GM23248 (cell line): Measurements from ENCODE around the gene CD72. TPM values are rescaled to one million over a fixed set of nuclear protein-coding genes. Genes with fewer than 3 reads are reported as not detected.
"Not testable (repeated sequence)": the region's sequence is repeated elsewhere in the genome, so short reads cannot be mapped to it uniquely, and the experiment has no call there.

Source experiments
- DNase-seq: peaks from one replicate; pipeline ENCODE4 v3.0.0-alpha.2; 2015
- H2AFZ ChIP-seq: fragments of 200-600 bp; sonication (generic); 2 replicates; pipeline ENCODE4 v1.6.1; 2016; ENCODE audit warnings: antibody characterized with exemption
- H3F3A ChIP-seq: fragments of 200-600 bp; sonication (generic); 2 replicates; pipeline ENCODE4 v1.6.1; 2016; ENCODE audit warnings: mild to moderate bottlenecking, antibody characterized with exemption, mixed run types; ENCODE audit not compliant: insufficient read depth
- H3K27ac ChIP-seq: fragments of 200-600 bp; sonication (generic); 2 replicates; pipeline ENCODE4 v1.5.1; 2016; ENCODE audit warnings: mild to moderate bottlenecking
- H3K27me3 ChIP-seq: fragments of 200-600 bp; sonication (generic); replicated peaks from 2 replicates; pipeline ENCODE4 v1.6.1; 2016; ENCODE audit warnings: mild to moderate bottlenecking; ENCODE audit not compliant: insufficient read depth
- H3K36me3 ChIP-seq: fragments of 200-600 bp; sonication (generic); 2 replicates; pipeline ENCODE4 v1.6.1; 2016; ENCODE audit warnings: low read depth, mild to moderate bottlenecking
- H3K4me1 ChIP-seq: fragments of 200-600 bp; sonication (generic); 2 replicates; pipeline ENCODE4 v1.6.1; 2016; ENCODE audit warnings: mild to moderate bottlenecking; ENCODE audit not compliant: insufficient read depth
- H3K4me2 ChIP-seq: fragments of 200-600 bp; sonication (generic); one replicate; pipeline ENCODE4 v1.6.1; 2016; ENCODE audit warnings: mild to moderate bottlenecking; ENCODE audit not compliant: unreplicated experiment
- H3K4me3 ChIP-seq: fragments of 200-600 bp; sonication (generic); 2 replicates; pipeline ENCODE4 v1.5.1; 2016; ENCODE audit warnings: mild to moderate bottlenecking
- H3K79me2 ChIP-seq: fragments of 200-600 bp; sonication (generic); 2 replicates; pipeline ENCODE4 v1.6.1; 2016; ENCODE audit warnings: mild to moderate bottlenecking; ENCODE audit not compliant: insufficient read depth
- H3K9ac ChIP-seq: fragments of 200-600 bp; sonication (generic); 2 replicates; pipeline ENCODE4 v1.6.1; 2016; ENCODE audit warnings: mild to moderate bottlenecking
- H3K9me2 ChIP-seq: fragments of 200-600 bp; sonication (generic); 2 replicates; pipeline ENCODE4 v1.6.1; 2016; ENCODE audit warnings: mixed run types, mild to moderate bottlenecking, moderate library complexity; ENCODE audit not compliant: insufficient read depth
- H3K9me3 ChIP-seq: fragments of 200-600 bp; sonication (generic); one replicate; pipeline ENCODE4 v1.6.1; 2017; ENCODE audit warnings: low read depth
- H4K20me1 ChIP-seq: fragments of 200-600 bp; sonication (generic); 2 replicates; pipeline ENCODE4 v1.6.0; 2016; ENCODE audit not compliant: insufficient read depth
- EZH2 ChIP-seq: fragments of 200-600 bp; sonication (generic); IDR thresholded peaks from 2 replicates; pipeline ENCODE4 v1.6.1; 2018; ENCODE audit warnings: antibody characterized with exemption, mild to moderate bottlenecking; ENCODE audit not compliant: insufficient read depth, poor library complexity, severe bottlenecking
- EZH2phosphoT487 ChIP-seq: fragments of 200-600 bp; sonication (generic); IDR thresholded peaks from 2 replicates; pipeline ENCODE4 v1.6.1; 2018; ENCODE audit warnings: antibody characterized with exemption, moderate library complexity, mild to moderate bottlenecking, low read depth; ENCODE audit not compliant: insufficient read depth
- WGBS, 2 experiments: methylation state at CpG; one replicate each; pipeline ENCODE4 v1.1.6; 2015 to 2017; ENCODE audit warnings: low lambda C conversion rate in 2 of 2, low coverage in 1 of 2; ENCODE audit errors: missing lambda C conversion rate in 2 of 2; 5-methylcytosine and 5-hydroxymethylcytosine counted together
- in situ Hi-C: fragments of 300-500 bp; cut with MboI; formaldehyde crosslinking; loops from 2 replicates; pipeline ENCODE4 v1.15.0; 2020
- polyA plus RNA-seq: library from polyadenylated mRNA; unstranded; fragments of >200 nt; fragmentation: Nextera tagmentation; extraction: Ambion mirVana; gene quantifications from 2 replicates; pipeline ENCODE4 v1.2.1, GENCODE V29; 2016
- total RNA-seq: library from RNA; depleted of rRNA; stranded (reverse); fragments of >200 nt; shearing (Covaris generic); gene quantifications from 2 replicates; pipeline ENCODE4 v1.2.3, GENCODE V29; 2014

The CD72 gene
- total and polyA plus RNA-seq, 2 experiments from 2014 or later = 1.6 to 3.9 TPM

DNA sequence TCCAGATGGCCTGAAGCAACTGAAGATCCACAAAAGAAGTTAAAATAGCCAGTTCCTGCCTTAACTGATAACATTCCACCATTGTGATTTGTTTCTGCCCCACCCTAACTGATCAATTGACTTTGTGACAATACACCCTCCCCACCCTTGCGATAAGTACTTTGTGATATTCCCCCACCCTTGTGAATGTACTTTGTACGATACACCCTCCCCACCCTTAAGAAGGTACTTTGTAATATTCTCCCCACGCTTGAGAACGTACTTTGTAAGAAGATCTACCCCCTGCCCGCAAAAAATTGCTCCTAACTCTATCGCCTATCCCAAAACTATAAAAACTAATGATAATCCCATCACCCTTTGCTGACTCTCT lies 18.6 kb upstream of the CD72 start:
- H3K4me2 ChIP-seq, DNase-seq, H3K9ac ChIP-seq, in situ Hi-C loops, H3K4me3 ChIP-seq, H4K20me1 ChIP-seq, H3K79me2 ChIP-seq, H3K9me2 ChIP-seq, H3F3A ChIP-seq, H3K9me3 ChIP-seq, H3K36me3 ChIP-seq, H3K27me3 ChIP-seq, H3K27ac ChIP-seq, H2AFZ ChIP-seq: not testable (repeated sequence)
- 90 to 96% methylated on average over 6 of the region's 6 CpGs for WGBS, 2 experiments
- peaks cover 11% of the 10 kb centered on the region for H3K4me1 ChIP-seq

GRCh38 chr9:35636135-35636876 lies 18.1 kb upstream of the CD72 start:
- no peaks in the 10 kb centered on the region for H4K20me1 ChIP-seq
- H3K9ac ChIP-seq = no peak overlapping the region
- TF ChIP-seq EZH2 = no peak
- no peak for TF ChIP-seq EZH2phosphoT487
- WGBS, 2 experiments = 88 to 93% methylated on average over 9 of the region's 9 CpGs
- H3K4me1 ChIP-seq = peaks cover 11% of the 10 kb centered on the region
- no peaks in the 10 kb centered on the region for H3K9me3 ChIP-seq
- no peaks in the 10 kb centered on the region for H3K27me3 ChIP-seq
- no peaks in the 10 kb centered on the region for H3K9me2 ChIP-seq
- DNase-seq = no peak
- H3F3A ChIP-seq = no peaks in the 10 kb centered on the region
- no peak overlapping the region for H3K4me3 ChIP-seq
- H3K36me3 ChIP-seq = no peaks in the 10 kb centered on the region
- no peak overlapping the region for H3K4me2 ChIP-seq
- no peak overlapping the region for H2AFZ ChIP-seq
- H3K79me2 ChIP-seq = no peaks in the 10 kb centered on the region
- H3K27ac ChIP-seq = no peak overlapping the region
- in situ Hi-C loops = no loop called here

DNA sequence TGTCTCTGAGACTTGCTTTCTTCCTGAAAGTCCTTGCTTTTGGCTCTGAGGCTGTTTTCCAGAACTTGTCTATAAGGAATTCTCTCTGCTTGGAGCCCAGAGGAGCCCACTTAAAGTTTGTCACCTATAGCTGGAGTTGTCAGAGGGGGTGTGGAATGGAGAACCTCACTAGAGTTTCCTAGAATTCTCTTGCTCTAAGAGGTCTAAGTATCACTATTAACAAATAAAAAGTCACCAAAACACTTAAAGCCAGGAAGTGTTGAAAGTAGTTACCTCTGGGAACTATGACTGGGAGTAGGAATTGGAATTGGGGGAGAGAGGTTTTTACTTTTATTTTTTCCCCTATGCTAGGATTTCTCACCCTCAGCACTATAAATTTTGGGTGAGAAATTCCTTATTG lies 17.5 kb upstream of the CD72 start:
- Histone ChIP-seq H3K36me3 (no peaks in the 10 kb centered on the region), H3K27me3 (no peaks in the 10 kb centered on the region), H3K79me2 (no peaks in the 10 kb centered on the region), H3K4me2 (no peak overlapping the region), H3K9ac (no peak overlapping the region), H3K4me3 (no peak overlapping the region), H3K4me1 (peaks cover 11% of the 10 kb centered on the region), H3K27ac (no peak overlapping the region), H3K9me3 (no peaks in the 10 kb centered on the region), H4K20me1 (no peaks in the 10 kb centered on the region), H2AFZ (no peak overlapping the region), H3F3A (no peaks in the 10 kb centered on the region), H3K9me2 (no peaks in the 10 kb centered on the region)
- no peak for TF ChIP-seq EZH2phosphoT487
- in situ Hi-C loops = no loop called here
- DNase-seq = no peak

DNA sequence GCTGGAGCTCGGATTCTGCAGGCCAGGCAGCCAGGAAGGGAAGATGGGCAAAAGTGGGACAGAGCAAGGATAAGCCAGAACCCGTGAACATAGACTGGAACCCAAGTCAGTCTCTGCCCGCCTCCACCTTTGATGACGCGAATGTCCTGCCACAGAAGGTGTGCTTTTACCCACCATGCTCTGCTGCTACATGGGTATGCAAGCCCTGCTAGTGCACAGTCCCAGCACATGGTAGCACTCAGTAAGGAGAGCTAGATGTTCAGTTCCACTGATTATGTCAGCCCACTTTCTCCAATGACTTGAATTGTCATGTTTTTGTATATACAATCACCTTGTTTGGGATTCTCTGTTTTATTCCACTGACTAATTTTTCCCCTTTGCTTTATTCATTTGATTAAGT lies 11.4 kb upstream of the CD72 start:
- no peak for TF ChIP-seq EZH2
- no peak for TF ChIP-seq EZH2phosphoT487
- in situ Hi-C loops = no loop called here
- Histone ChIP-seq H4K20me1 (no peaks in the 10 kb centered on the region), H2AFZ (no peak overlapping the region), H3K4me3 (no peak overlapping the region), H3K9me3 (no peaks in the 10 kb centered on the region), H3K9ac (no peak overlapping the region), H3F3A (no peaks in the 10 kb centered on the region), H3K4me1 (no peaks in the 10 kb centered on the region), H3K27ac (no peak overlapping the region), H3K9me2 (no peaks in the 10 kb centered on the region), H3K4me2 (no peak overlapping the region), H3K27me3 (no peaks in the 10 kb centered on the region), H3K79me2 (no peaks in the 10 kb centered on the region), H3K36me3 (no peaks in the 10 kb centered on the region)
- no peak for DNase-seq
- WGBS, 2 experiments = 71 to 82% methylated on average over 5 of the region's 5 CpGs

DNA sequence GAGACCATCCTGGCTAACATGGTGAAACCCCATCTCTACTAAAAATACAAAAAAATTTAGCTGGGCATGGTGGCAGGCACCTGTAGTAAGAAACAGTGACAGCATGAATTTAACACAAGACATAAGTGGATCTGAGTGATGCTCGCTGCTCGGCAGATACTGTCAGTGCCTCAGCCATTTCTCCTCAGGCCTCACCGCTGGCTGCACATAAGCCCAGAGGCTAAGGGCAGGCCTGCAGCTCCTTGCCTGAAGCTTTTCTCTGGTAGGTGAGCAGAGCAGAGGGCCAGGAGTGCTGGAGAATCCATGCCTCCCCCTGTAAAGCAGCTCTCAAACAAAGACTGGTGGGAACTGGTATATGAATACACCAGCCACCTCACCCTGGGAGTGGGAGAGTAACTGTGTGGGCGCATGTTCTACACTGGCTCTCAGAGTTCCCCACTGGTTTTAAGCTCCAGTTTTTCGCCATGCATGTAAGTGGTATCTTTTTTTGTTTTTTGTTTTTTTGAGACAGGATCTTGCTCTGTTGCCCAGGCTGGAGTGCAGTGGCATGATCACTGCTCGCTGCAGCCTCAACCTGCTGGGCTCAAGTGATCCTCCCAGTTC lies 10.3 kb upstream of the CD72 start:
- DNase-seq = no peak
- H3K9ac ChIP-seq = no peak overlapping the region
- in situ Hi-C loops = no loop called here
- H2AFZ ChIP-seq = no peak overlapping the region
- H3K79me2 ChIP-seq = no peaks in the 10 kb centered on the region
- H3K27ac ChIP-seq = no peak overlapping the region
- no peaks in the 10 kb centered on the region for H3K36me3 ChIP-seq
- no peak overlapping the region for H3K4me2 ChIP-seq
- TF ChIP-seq EZH2 = no peak
- no peak for TF ChIP-seq EZH2phosphoT487
- 83 to 90% methylated on average over 6 of the region's 6 CpGs for WGBS, 2 experiments
- no peaks in the 10 kb centered on the region for H3K4me1 ChIP-seq
- no peaks in the 10 kb centered on the region for H3K27me3 ChIP-seq
- no peaks in the 10 kb centered on the region for H4K20me1 ChIP-seq
- H3K4me3 ChIP-seq = no peak overlapping the region
- H3K9me2 ChIP-seq = no peaks in the 10 kb centered on the region
- H3K9me3 ChIP-seq = no peaks in the 10 kb centered on the region
- H3F3A ChIP-seq = no peaks in the 10 kb centered on the region
